ENCODE results near the gene EPHA5. TPM values are rescaled to one million over a fixed set of nuclear protein-coding genes. Genes with fewer than 3 reads are reported as not detected.

The EPHA5 gene
- total RNA-seq, 1 experiment from 2014 or later, result not detected

GRCh38 chr4:65472531-65472930 lies 197.8 kb downstream of the EPHA5 start:
- Histone ChIP-seq H4K20me1 (ENCODE audit: insufficient read depth) (no peaks in the 10 kb centered on the region), H2AFZ (ENCODE audit: low read depth, low read length, poor library complexity, severe bottlenecking) (no peak overlapping the region), H3K27me3 (ENCODE audit: insufficient read depth, low read length) (no peaks in the 10 kb centered on the region), H3K4me1 (ENCODE audit: control insufficient read depth in 1 of 2, insufficient read depth in 2 of 2, low read length in 2 of 2) (no peaks in the 10 kb centered on the region), H3K9me2 (ENCODE audit: insufficient read depth) (no peaks in the 10 kb centered on the region), H3K9me3 (ENCODE audit: control insufficient read depth in 1 of 2, insufficient read depth in 1 of 2, low read depth in 1 of 2, low read length in 2 of 2) (peaks cover 0 to 38% of the 10 kb centered on the region in 2 experiments; a peak in 3 of 4 replicates), H3K4me3 (replicated peaks in 1 of 2; ENCODE audit: low read depth in 1 of 2, low read length in 2 of 2) (no peak overlapping the region), H3K36me3 (ENCODE audit: control insufficient read depth in 1 of 2, insufficient read depth in 2 of 2, low read length in 2 of 2) (no peaks in the 10 kb centered on the region), H3K9ac (ENCODE audit: low read length) (no peak overlapping the region), H3K79me2 (ENCODE audit: insufficient read depth, low read length) (no peaks in the 10 kb centered on the region), H3K27ac (ENCODE audit: low read depth, low read length) (no peak overlapping the region), H3K4me2 (ENCODE audit: low read length) (no peak overlapping the region)
- CTCF ChIA-PET, result no interaction called here
- DNase-seq (ENCODE audit: low read depth, low spot score), result no peak
- intact Hi-C loops (cut with micrococcal nuclease), result no loop called here
- POLR2A ChIA-PET, result no interaction called here
- TF ChIP-seq CBX3 (IDR thresholded peaks at IDR 0.05; ENCODE audit: low read depth) (no peak), SP1 (IDR thresholded peaks at IDR 0.05; ENCODE audit: low read depth) (no peak), SIN3A (IDR thresholded peaks at IDR 0.05; ENCODE audit: low read depth) (no peak), MAX (IDR thresholded peaks at IDR 0.05) (no peak), TCF7L2 (IDR thresholded peaks at IDR 0.05; ENCODE audit: borderline replicate concordance, extremely low read depth, insufficient read depth, insufficient read length) (no peak), SRF (IDR thresholded peaks at IDR 0.05; ENCODE audit: low read depth) (no peak), RAD21 (IDR thresholded peaks at IDR 0.05; ENCODE audit: low read depth) (no peak), EZH2phosphoT487 (IDR thresholded peaks at IDR 0.05; ENCODE audit: borderline replicate concordance) (no peak), ZBTB33 (IDR thresholded peaks at IDR 0.05; ENCODE audit: extremely low read depth, insufficient replicate concordance, low read length) (no peak), FOSL1 (IDR thresholded peaks at IDR 0.05; ENCODE audit: low read depth) (no peak), JUND (IDR thresholded peaks at IDR 0.05) (no peak), ATF3 (IDR thresholded peaks at IDR 0.05) (no peak), ELF1 (IDR thresholded peaks at IDR 0.05; ENCODE audit: borderline replicate concordance, low read depth) (no peak)
- no TSS peak for BruUV-seq (replicated peaks)
- ATAC-seq, result no peak
- RAD21 ChIA-PET (ENCODE audit: low non-redundant PET in 1 of 2, low total read pairs in 2 of 2, uncharacterized antibody in 2 of 2, unreplicated experiment in 2 of 2), result no interaction called here

Data from HCT116 (cell line).